Stimulated activated CD8-positive, alpha-beta memory T cell treated with anti-CD3 and anti-CD28 coated beads, Interleukin-15, amount 100 ng/mL, for 1 hour (primary cell): ENCODE data around the gene NBPF20.
"Not testable (repeated sequence)": the region's sequence is repeated elsewhere in the genome, so short reads cannot be mapped to it uniquely, and the experiment has no call there.

ENCODE experiments used
- DNase-seq: peaks from one replicate; pipeline ENCODE4 v3.0.0-alpha.2; 2020; ENCODE audit warnings: low read depth

NBPF20 gene

GRCh38 chr1:145425436-145426029 lies at the start of gene NBPF20:
Gene NBPF20, minus strand, starts transcription at chr1:145425603. Its CDS starts 20,331 bp downstream, at chr1:145405272.
- DNase-seq = peak; percentile 57

- DNase-seq = not testable (repeated sequence)
Measured at GRCh38 chr1:145474837-145475368, 49.5 kb upstream of the NBPF20 start.

- DNase-seq = not testable (repeated sequence)
Measured at GRCh38 chr1:145472731-145473130, 47.3 kb upstream of the NBPF20 start.

- not testable (repeated sequence) for DNase-seq
Measured at GRCh38 chr1:145471365-145471764, 46.0 kb upstream of the NBPF20 start.

- peak; percentile 34 for DNase-seq
Measured at GRCh38 chr1:145465405-145466144, 40.2 kb upstream of the NBPF20 start.

GRCh38 chr1:145464708-145465336 lies 39.4 kb upstream of the NBPF20 start:
- not testable (repeated sequence) for DNase-seq

GRCh38 chr1:145464017-145464416 lies 38.6 kb upstream of the NBPF20 start:
- not testable (repeated sequence) for DNase-seq

GRCh38 chr1:145460684-145461083 lies 35.3 kb upstream of the NBPF20 start:
- DNase-seq = not testable (repeated sequence)

- DNase-seq = not testable (repeated sequence)
Measured at GRCh38 chr1:145460048-145460447, 34.6 kb upstream of the NBPF20 start.

GRCh38 chr1:145459591-145459990 lies 34.2 kb upstream of the NBPF20 start:
- DNase-seq = not testable (repeated sequence)

- not testable (repeated sequence) for DNase-seq
Measured at GRCh38 chr1:145459063-145459462, 33.7 kb upstream of the NBPF20 start.

GRCh38 chr1:145454824-145455177 lies 29.4 kb upstream of the NBPF20 start:
- DNase-seq = not testable (repeated sequence)

GRCh38 chr1:145453873-145454823 lies 28.7 kb upstream of the NBPF20 start:
- DNase-seq = not testable (repeated sequence)

- DNase-seq = not testable (repeated sequence)
Measured at GRCh38 chr1:145452506-145452905, 27.1 kb upstream of the NBPF20 start.

GRCh38 chr1:145451914-145452313 lies 26.5 kb upstream of the NBPF20 start:
- not testable (repeated sequence) for DNase-seq

- not testable (repeated sequence) for DNase-seq
Measured at GRCh38 chr1:145445219-145445618, 19.8 kb upstream of the NBPF20 start.

- not testable (repeated sequence) for DNase-seq
Measured at GRCh38 chr1:145442340-145442739, 16.9 kb upstream of the NBPF20 start.

GRCh38 chr1:145431363-145432256 lies 6.2 kb upstream of the NBPF20 start:
- not testable (repeated sequence) for DNase-seq

- DNase-seq = not testable (repeated sequence)
Measured at GRCh38 chr1:145430830-145431229, 5.4 kb upstream of the NBPF20 start.

- not testable (repeated sequence) for DNase-seq
Measured at GRCh38 chr1:145429329-145429728, 3.9 kb upstream of the NBPF20 start.
